SHP77 (cell line): ENCODE data around the gene RAPGEF2.
"Not testable (repeated sequence)": the region's sequence is repeated elsewhere in the genome, so short reads cannot be mapped to it uniquely, and the experiment has no call there.

Experiments used
- DNase-seq, 2 experiments: peaks; one replicate each; lab custom pipeline; 2025; lab: John Stamatoyannopoulos, UW

Gene RAPGEF2

DNA sequence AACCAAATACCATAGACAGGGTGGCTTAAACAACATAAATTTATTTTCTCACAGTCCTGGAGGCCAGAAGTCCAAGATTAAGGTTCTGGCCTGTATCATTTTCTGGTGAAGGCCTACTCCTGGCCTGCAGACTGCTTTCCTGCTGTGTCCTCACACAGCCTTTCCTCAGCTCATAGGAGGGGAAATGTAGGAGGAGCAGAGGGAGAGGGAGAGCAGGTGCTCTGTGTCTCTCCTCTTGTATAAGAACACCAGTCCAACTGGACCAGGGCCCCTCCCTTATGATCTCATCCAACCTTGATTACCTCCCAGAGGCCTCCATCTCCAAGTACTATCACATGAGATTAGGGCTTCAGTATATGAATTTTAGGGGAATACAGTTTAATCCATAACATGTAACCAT lies 34.3 kb downstream of the RAPGEF2 start:
- DNase-seq: peak; percentile 18 to 59

DNA sequence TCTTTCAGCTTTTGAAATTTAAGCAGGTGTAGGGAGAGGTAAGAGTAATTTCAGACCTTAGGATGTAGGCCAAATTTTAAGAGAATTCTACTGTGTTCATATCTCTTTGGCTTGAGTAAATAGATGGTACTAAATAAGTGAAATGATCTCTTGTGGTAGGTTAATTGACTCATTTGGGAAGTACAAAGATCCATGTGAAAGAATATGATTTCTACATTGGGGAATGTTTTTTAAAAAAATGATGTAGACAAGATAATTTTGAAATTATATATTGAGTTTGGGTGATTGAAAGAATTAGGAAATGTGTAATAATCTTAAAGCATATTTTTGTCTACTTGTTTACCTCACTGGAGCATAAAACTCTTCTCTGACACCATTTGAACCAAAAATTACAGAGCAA lies 35.6 kb downstream of the RAPGEF2 start:
- DNase-seq: no peak

DNA sequence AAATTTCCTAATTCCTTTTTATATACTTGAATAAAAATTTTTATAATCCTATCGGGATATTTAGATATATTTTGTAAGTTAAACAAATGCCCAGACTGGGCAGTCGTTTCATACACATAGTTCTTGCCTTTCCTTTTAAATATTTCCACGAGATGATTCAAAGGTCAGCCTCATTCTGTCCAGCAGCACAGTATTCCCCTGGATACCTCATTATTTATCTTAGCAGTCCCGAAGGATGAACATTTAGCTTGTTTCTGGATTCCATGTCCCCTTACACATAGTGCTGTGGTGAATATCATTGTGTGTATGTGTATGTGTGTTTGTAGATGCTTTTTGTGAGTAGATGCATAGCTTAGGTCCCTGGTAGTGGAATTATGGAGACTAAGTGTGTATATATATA lies 38.3 kb downstream of the RAPGEF2 start:
- no peak for DNase-seq

DNA sequence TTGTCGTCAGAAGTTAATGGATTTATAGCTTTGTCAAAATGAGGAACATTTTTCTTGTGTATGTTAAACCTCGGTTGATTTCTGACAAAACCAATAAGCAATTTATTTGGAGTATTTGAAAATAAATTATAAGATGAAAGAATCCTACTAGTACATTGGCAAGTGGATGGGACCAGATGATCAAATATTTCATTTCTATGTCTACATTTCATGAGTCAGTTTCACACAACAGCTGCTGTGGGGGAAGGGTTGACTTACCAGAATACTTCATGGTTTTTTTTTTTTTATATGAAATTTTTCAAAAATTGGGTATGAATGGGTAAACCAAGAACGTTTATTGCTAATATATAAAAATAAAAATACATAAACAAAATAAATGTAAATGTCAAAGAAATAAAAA lies 39.4 kb downstream of the RAPGEF2 start:
- DNase-seq: peak; percentile 14 to 41

DNA sequence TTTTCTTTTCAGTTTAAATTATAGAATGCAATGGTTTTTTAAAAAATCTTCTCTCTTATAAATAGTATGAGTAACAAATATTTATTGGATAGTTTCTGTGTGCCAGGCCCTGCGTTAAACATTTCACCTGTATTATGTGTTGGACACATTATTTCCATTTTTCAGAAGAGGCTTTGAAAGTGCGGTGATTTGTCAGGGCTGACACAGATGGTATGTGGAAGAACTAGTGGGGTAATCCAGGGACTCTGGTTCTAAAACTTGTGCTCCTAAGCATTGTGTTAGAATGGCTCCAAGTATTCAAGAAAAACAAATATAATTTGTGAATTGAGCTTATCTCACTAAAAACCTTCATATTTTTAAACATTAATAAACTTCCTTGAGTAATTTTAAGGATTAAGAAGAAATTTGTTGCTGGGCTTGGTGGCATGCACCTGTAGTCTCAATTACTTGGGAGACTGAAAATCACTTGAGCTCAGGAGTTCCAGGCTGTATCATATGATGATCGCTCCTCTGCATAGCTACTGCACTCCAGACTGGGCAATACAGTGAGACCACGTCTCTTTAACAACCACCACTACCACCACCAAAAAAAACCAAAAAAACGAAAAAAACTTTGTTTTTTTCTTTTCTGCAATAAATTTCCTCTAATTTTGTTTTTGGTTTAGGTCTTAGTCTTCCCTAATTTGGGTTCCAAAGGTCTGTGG lies 40.0 kb downstream of the RAPGEF2 start:
- no peak for DNase-seq

DNA sequence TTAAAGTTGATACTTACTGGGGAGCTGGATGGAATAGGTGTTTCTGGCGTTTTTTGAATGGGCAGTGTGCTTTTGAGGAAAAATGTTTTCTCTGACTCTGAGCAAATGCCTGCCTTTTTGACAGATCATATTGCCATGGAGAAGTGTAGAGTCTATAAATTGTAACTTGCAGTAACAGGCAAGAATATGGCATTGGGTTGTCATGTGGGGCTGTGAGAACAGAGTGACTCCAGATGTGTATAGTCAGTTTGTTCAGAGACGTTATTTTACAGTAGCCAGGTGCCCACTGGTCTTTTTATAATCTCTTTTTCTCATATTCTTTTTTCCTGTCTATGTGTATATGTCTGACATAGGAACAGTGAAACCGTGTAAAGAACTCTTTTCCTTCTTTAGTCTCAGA lies 40.8 kb downstream of the RAPGEF2 start:
- no peak for DNase-seq

DNA sequence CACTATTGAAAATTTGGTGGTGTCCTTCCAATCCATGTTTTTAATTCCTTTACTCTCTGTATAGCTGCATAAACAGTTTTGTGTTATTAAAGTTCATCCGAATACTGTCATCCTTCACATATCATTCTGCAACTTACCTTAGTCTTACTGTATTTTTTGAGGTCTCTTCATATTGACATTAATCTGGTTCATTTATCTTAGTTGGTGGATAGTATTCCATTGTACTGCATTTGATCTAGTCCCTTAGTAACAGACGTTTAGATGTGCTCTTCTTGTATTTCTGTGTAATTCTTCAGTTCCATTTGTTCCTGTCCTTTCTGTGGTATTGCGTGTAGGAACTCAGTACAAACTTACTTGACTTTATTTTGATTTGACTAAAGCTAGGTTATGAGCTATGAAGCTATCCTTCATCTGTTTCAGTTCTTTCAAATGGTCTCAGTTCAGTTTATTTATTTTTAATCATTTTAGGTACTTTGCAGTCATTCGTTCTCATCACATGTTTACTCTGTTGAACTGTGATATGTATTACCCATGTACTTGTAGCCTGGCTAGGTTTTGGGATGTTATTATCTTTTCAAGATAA lies 41.3 kb downstream of the RAPGEF2 start:
- no peak for DNase-seq

DNA sequence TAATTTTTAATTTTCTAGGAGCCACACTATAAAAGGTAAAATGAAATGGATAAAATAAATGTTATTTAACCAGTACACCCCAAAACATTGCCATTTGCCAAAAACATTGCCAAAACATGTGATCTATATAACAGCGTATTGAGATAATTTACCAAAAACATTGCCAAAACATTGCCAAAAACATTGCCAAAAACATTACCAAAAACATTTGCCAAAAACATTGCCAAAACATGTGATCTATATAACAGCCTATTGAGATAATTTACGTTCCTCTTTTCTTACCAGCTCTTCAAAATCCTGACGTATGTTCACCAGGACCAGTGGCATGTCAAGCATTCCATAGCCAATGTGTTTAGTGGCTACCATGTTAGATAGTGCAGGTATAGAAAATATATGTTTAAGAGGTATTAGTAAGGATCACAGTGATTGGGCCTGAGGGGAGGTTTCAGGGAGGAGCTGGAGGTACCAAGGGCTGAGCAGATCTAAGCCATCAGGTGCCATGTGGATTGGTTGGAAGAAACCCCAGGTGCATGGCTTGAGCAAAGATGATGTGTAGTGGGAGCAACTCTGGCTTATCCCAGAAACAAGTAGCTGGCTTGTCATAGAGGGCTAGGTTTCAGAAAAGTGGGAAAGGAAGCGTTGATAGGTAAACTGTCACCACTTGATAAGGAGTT lies 42.6 kb downstream of the RAPGEF2 start:
- DNase-seq: no peak

DNA sequence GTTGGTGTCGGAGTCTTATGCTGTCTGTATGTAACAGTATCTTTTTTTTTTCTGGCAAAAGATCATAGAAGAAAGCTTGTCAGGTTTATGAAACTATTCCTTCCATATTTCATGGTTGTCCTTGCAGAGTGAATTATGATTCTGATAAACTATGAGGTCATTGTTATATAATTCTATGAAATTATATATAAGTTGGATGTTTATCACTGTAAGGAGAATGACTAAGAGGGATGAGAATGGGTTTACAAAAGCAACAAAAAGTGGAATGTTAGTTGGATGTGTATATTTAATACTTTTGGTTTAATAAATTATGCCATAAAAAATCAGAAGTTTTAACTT lies 43.1 kb downstream of the RAPGEF2 start:
- DNase-seq: no peak

DNA sequence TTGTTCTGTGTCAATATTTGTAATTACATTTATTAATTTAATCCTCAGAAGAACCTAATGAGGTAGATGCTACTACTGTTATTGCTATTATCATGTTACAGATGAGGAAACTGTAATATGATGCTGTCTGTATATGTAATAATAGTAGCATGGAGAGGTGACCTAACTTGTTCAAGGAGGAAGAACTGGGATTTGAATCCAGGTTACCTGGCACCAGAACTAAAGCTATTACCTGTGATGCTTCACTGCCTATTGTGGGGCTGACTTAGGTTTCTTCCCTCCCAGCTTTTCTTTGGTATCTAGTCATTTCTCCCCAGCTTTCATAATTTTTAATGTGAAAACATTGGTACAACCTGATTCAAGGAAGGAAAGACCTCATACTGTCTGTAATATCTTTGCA lies 43.6 kb downstream of the RAPGEF2 start:
- DNase-seq: no peak

DNA sequence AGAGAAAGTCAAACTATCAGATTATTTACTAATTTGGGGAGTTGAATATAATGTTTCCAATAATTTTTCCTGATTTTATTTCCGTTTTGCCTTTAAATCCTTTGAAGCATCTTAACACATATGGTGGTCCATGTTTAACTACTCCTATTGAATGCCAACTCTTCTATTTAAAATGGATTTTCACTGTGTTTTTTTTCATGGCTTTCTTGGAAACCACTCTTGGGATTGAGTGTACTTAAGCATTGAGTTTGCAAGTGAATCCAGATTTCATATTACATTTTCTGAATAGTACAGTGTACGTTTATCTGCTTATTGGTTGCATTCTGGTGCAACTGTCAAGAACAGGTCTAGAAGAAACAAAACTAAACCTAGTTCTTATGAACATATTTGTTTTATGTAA lies 45.6 kb downstream of the RAPGEF2 start:
- no peak for DNase-seq

DNA sequence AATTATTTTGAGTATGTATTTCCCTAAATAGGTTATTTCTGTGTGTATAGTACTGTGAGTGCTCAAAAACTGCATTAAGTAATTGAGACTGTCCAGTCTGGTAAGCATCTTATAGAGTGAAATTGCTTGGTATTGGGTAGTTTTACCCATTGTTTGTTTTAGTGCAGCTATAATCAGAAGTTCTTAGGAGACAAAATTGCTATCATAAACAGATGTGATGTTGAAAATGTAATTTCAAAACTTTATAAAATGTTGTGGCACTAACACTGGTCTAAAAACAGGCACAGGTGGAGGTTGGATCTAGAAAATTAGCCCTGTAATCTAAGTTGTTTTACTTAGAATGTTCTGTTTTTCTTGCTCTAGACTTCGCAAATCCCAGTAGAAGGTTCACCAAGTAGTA lies 46.8 kb downstream of the RAPGEF2 start:
- no peak for DNase-seq

DNA sequence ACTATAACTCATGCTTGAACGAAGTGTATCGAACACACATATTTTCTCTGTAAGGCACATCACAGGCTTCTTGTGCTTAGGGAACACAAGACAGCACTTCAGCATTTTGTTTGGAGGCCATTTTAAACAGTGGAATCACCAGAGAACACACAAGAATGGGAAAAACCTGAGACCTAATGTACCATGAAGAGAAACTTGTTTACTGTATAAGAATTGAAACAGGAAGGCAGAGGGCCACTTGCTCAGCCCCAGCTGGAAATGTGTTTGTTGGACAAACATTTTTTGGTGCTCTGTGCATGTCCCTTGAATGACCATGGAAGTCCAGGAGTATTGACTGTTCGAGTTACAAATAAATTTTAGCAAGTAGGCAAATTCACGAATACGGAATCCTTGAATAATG lies 47.5 kb downstream of the RAPGEF2 start:
- no peak for DNase-seq

DNA sequence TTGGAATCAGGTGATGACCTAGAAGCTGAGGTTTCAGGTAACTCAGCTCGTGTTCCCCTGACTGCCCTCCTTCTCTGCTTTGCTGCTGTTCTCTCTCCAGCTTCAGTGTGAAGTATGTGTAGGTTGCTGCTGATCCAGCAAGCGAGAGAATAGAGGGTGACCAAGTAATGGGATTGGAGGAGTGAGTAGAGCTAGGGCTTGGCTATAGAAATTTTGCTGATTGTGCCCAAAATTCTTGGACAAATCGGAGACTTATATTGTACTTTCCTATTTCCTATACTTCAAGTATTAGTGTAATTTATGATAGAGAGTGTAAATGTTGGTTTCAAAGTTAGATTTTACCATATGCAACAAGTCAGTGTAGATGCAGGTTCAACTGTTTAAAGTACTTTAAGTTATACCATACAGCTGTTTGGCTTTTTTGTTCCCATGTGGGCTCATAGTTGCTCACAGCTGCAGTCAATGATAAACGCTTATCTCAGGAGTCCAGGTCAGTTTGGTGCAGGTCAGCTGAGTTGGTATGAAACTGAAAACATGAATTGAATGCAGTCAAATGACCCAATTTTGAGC lies 48.0 kb downstream of the RAPGEF2 start:
- no peak for DNase-seq

DNA sequence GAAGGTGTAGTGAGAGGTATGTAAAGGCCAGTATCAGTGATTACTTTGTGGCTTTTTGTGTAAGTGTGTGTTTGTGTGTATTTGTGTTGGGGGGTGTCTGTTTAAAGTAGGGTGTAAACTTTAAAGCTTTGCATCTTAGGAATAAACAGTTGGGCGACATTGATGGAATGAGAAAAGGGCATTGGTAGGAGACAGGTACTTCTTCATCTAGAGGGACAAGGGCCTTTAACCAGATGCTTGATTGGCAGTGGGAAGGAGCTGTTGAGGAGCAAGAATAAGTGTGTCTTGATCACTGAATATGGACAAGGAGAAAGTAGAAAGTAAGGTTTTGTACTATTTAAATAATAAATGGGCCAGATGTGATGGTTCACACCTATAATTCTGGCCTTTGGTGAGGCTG lies 48.8 kb downstream of the RAPGEF2 start:
- DNase-seq: no peak

DNA sequence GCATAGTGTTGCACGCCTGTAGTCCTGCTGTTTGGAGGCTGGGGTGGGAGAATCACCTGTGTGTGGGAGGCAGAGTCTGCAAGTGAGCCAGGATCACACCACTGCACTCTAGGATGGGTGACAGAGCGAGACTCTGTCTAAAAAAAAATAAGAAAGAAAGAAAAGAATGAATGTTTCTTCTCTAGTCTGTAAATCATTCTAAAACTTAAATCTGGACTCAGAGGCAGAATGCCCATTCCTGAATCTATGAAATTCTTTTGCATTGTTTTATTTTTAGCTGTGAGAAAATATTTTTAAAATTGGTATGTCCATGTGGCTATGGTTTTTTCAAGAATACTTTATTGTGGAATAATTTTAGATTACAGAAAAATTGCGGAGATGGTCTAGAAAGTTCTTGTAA lies 49.3 kb downstream of the RAPGEF2 start:
- no peak for DNase-seq

DNA sequence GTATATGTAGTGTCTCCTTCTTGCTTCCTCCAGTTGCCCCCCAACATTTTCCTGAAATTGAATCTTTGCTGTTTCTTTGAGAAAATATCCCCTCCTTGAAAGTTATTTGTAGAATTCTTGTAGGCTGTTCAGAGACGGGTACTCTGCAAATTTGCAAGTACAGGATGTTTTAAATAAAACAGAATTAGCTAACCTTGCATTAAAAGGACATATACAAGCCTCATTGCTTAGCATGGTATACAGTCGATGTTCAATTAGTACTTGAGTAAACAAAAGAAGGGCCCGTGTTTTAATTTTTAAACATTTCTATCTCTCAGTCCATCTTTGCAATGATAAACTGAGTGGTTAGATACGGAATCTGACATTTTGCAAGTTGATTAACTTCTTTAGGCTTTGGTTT lies 50.8 kb downstream of the RAPGEF2 start:
- no peak for DNase-seq

DNA sequence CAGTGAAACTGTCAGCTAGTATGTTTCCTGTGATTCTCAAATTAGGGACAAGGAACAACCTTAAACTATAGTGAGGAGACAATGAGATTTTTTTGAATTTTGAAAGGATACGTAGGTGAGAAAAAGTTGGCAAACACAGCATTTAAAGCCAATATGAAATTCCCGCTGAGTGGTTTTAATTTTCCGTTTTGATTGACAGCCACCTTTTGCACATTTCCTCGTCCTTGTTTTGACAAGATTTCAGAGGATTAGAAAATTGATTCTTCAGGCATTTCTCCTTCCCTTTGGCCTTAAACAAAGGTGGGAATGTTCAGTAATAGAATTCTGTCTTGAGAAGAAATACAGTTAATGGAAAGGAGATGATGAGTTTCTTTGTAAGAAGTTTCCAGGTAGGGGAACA lies 52.2 kb downstream of the RAPGEF2 start:
- no peak for DNase-seq

DNA sequence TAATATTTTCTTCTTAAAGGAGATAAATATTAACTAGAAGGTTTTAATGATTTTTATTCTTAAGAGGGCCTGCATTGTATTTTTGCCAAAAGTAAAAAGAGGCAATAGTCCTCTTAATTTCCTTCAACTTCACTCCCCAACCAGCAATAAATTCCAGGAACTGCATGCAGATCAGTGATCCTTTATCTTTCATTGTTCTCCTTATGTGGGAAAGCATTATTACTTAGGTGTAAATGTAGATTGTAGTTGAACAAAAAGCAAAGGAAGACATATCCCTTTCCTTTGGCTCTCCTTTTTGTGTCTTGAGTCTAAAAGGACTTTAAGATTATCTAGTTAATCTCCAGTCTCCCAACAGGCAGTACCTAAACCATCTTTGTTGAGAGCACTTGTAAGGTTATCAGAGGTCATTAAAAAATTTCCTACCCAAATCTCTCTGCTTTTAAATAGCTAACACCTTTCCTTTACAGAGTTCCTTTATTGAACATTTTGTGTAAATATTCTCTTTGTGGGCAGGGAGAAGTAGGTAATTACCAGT lies 55.3 kb downstream of the RAPGEF2 start:
- DNase-seq: no peak

DNA sequence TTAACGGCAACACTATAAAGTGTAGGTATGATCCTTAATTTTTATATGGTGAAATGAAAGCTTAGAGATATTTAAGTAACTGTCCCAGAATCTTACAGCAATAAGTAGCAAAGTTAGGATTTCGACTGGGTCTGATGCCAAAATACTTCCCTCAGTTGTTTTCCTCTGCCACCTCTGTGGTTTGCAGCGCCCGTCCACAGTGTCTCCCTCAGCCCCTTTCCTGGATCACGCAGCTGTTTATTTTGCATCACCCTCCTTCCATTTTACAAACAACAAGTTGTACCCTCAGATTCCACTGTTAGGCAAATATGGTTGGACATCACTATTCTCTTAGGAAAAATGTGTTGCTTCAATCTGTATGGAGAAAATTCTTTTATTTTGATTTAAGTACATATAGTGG lies 56.1 kb downstream of the RAPGEF2 start:
- DNase-seq: no peak

DNA sequence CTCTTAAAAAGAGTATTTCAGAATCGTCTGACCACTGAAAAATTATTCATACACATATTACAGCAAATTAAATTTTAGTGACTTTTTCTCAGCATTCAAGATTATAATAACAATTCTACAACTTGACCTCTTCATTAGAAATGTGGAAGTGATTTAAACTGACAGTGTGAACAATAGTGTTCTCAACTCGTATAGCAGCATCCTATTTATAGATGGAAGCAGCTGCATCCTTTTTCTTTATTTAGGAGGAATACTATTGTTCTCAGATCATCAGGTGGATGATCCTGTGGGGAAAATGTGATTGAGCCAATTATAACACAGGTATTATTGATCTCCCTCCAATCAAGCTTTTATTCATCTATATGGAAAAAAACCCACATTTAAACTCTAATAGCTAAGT lies 56.7 kb downstream of the RAPGEF2 start:
- DNase-seq: no peak

DNA sequence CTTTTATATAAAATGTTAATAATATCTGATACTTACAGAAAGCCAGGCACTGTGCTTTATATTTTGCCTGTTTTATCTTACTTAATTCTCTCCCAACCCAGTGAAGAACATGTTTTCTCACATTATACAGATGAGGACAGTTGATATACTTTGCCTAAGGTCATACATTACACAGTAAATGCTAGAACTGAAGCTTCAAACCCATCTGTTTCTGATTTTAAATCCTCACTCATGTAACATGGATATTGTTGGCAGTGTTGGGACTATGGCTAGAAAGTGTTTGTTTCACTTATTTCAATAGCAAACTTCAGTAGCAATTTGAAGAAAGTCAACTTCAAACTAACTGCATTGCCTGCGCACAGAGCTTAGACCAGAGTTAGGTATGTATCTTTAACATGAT lies 57.4 kb downstream of the RAPGEF2 start:
- DNase-seq: no peak

DNA sequence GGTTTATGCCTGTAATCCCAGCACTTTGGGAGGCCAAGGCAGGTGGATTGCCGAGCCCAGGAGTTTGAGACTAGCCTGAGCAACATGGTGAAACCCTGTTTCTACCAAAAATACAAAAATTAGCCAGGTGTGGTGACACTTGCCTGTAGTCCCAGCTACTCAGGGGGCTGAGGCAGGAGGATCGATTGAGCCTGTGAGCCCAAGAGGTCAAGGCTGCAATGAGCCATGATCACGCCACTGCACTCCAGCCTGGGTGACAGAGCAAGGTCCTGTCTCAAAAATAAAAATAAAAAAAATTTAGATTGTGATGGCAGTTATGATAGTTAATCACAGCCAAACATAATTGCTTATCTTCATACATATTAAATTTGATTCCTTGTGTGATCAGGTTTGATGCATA lies 58.6 kb downstream of the RAPGEF2 start:
- DNase-seq: not testable (repeated sequence)
